Calu3 (cell line): ENCODE data around the gene UBE2L5. TPM values are rescaled to one million over a fixed set of nuclear protein-coding genes. Genes with fewer than 3 reads are reported as not detected.
"Not testable (repeated sequence)": the region's sequence is repeated elsewhere in the genome, so short reads cannot be mapped to it uniquely, and the experiment has no call there.

Experiments used
- BruUV-seq: library from RNA; stranded (reverse); fragments of 400-500 nt; replicated peaks from 2 replicates; lab custom pipeline; 2021; lab: Mats Ljungman, UMichigan
- CTCF ChIA-PET: fragments of 300-600 bp; sonication (Branson Sonifier 250); formaldehyde crosslinking; loops from one replicate; lab custom pipeline; 2022; ENCODE audit warnings: antibody characterized with exemption; lab: Charles Lee
- DNase-seq: peaks from one replicate; pipeline ENCODE4 v3.0.0; 2022
- H3K27ac Mint-ChIP-seq: one replicate; pipeline ENCODE4 v1.8.0; 2022; ENCODE audit warnings: mixed read lengths; ENCODE audit not compliant: unreplicated experiment
- H3K27me3 Mint-ChIP-seq: one replicate; pipeline ENCODE4 v1.8.0; 2022; ENCODE audit warnings: mixed read lengths; ENCODE audit not compliant: unreplicated experiment
- H3K36me3 Mint-ChIP-seq: one replicate; pipeline ENCODE4 v1.8.0; 2022; ENCODE audit warnings: mild to moderate bottlenecking, moderate library complexity, mixed read lengths; ENCODE audit not compliant: insufficient read depth, unreplicated experiment
- H3K4me1 Mint-ChIP-seq: one replicate; pipeline ENCODE4 v1.8.0; 2022; ENCODE audit warnings: mild to moderate bottlenecking, low read depth, mixed read lengths; ENCODE audit not compliant: unreplicated experiment
- H3K4me3 Mint-ChIP-seq: one replicate; pipeline ENCODE4 v1.8.0; 2022; ENCODE audit warnings: mild to moderate bottlenecking, low read depth, moderate library complexity, mixed read lengths; ENCODE audit not compliant: unreplicated experiment
- H3K9me3 Mint-ChIP-seq: one replicate; pipeline ENCODE4 v1.8.0; 2022; ENCODE audit warnings: low read depth, mixed read lengths; ENCODE audit not compliant: unreplicated experiment
- CTCF ChIP-seq: fragments of 200-600 bp; IDR thresholded peaks from one replicate; pipeline ENCODE4 v1.8.0; 2022; ENCODE audit warnings: antibody characterized with exemption; ENCODE audit not compliant: unreplicated experiment
- intact Hi-C: fragments of 100-400 bp; cut with micrococcal nuclease; formaldehyde crosslinking; loops from one replicate; pipeline ENCODE4 v1.10.0; 2022; ENCODE audit not compliant: unreplicated experiment
- total RNA-seq: library from RNA; stranded (reverse); gene quantifications from 2 replicates; pipeline ENCODE4 v1.2.3, GENCODE V29; 2022

The UBE2L5 gene
- total RNA-seq, 1 experiment from 2014 or later = not detected

DNA sequence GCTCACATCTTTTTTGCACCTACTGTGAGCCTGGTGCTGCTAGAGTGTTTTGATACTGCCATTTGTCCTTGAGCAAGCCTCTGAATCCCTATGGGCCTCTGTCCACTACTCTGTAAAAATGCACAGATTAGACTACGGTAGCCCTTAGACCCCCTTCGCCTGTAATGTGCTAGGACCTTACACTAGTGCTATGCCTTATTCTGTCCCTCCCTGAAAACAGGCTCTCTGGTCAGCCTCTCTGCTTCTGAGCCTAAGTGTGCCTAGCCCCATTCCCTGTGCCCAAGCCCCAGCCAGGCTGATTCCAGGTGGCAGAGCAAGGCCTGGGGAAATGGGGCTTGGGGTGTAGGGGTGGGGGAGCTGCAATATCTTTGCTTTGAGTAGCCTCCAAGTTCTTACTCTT, 32.7 kb downstream of the UBE2L5 start:
- Mint-ChIP-seq H3K27me3 (no peaks in the 10 kb centered on the region), H3K4me1 (no peaks in the 10 kb centered on the region), H3K9me3 (no peaks in the 10 kb centered on the region), H3K36me3 (peaks cover 10% of the 10 kb centered on the region), H3K4me3 (no peak overlapping the region), H3K27ac (no peak overlapping the region)
- intact Hi-C loops = no loop called here
- BruUV-seq = no TSS peak
- no peak for TF ChIP-seq CTCF
- CTCF ChIA-PET = no interaction called here
- DNase-seq = no peak

DNA sequence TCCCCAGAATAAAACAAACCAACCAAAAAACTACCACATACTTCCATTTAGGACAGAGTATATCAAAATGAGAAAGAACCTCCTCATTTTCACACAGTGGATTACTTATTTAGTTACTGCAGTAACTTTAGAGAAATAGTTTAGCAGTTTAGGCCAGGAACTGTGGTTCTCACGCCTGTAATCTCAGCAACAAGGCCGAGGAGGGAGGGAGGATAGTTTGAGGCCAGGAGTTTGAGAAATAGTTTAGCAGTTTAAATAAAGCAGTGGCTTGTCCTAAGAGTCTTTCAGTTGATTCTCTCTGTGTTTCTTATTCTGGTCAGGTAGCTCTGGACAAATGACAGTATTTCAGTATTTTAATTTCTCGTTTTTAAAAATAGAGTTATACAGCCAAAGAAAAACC, 34.0 kb downstream of the UBE2L5 start:
- Mint-ChIP-seq H3K27ac (no peak overlapping the region), H3K4me1 (no peaks in the 10 kb centered on the region), H3K4me3 (no peak overlapping the region), H3K36me3 (peaks cover 12% of the 10 kb centered on the region), H3K9me3 (no peaks in the 10 kb centered on the region), H3K27me3 (no peaks in the 10 kb centered on the region)
- intact Hi-C loops = no loop called here
- CTCF ChIA-PET = no interaction called here
- BruUV-seq = no TSS peak
- no peak for DNase-seq
- TF ChIP-seq CTCF = no peak

GRCh38 chr13:30457306-30457891, 35.1 kb downstream of the UBE2L5 start:
- no peak overlapping the region for H3K4me3 Mint-ChIP-seq
- TF ChIP-seq CTCF = no peak
- intact Hi-C loops = no loop called here
- no peak for DNase-seq
- no peaks in the 10 kb centered on the region for H3K27me3 Mint-ChIP-seq
- peaks cover 16% of the 10 kb centered on the region for H3K36me3 Mint-ChIP-seq
- H3K9me3 Mint-ChIP-seq = no peaks in the 10 kb centered on the region
- H3K27ac Mint-ChIP-seq = no peak overlapping the region
- CTCF ChIA-PET = no interaction called here
- BruUV-seq = no TSS peak
- no peaks in the 10 kb centered on the region for H3K4me1 Mint-ChIP-seq

DNA sequence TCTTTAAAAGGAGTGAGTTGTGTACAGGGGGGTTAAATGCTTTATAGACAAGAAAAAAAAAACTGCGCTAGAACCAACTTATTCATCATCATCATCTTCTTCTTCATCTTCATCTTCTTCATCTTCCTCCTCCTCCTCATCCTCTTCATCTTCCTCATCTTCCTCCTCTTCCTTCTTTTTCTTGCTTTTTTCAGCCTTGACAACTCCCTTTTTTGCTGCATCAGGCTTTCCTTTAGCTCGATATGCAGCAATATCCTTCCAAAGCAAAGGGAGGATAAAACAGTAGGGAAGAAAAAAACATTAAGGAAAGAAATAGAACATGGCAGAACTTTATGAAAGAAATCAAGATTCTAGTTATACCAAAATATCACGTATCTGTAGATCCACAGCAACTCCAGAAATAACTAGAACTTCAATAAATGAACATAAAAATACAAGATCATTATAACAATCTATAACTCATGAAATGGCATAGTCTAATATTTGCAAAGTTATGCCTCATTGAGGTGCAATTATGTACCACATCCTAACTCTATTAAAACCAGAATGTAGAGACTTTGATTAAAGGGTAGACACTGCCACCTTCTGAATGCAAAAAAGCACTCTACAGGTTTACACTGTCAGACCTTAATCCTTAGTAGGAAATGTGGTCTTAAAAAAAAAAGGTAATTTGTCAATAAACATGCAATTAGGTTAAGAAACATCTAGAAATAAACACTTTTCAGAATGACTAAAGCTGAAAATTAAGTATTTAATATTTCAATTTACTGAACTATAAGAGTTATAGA, 39.2 kb downstream of the UBE2L5 start:
- H3K36me3 Mint-ChIP-seq = peaks cover 52% of the 10 kb centered on the region
- H3K4me3 Mint-ChIP-seq, BruUV-seq, DNase-seq, H3K9me3 Mint-ChIP-seq, H3K27ac Mint-ChIP-seq, CTCF ChIA-PET, H3K4me1 Mint-ChIP-seq, H3K27me3 Mint-ChIP-seq: not testable (repeated sequence)
- intact Hi-C loops = loop anchor here (5.0 to 10.0 kb wide), 3 partner anchors 111 to 583 kb away; no protein-coding TSS in a partner anchor
